Measurements from ENCODE around the gene NSUN5. TPM values are rescaled to one million over a fixed set of nuclear protein-coding genes. Genes with fewer than 3 reads are reported as not detected.

The NSUN5 gene
- total RNA-seq = 31.1 and 38.2 TPM in 2 replicates

GRCh38 chr7:73308665-73309214 is at the start of gene NSUN5:
Gene NSUN5, minus strand, starts transcription at chr7:73308826. Its CDS starts 36 bp downstream, at chr7:73308790.

DNA sequence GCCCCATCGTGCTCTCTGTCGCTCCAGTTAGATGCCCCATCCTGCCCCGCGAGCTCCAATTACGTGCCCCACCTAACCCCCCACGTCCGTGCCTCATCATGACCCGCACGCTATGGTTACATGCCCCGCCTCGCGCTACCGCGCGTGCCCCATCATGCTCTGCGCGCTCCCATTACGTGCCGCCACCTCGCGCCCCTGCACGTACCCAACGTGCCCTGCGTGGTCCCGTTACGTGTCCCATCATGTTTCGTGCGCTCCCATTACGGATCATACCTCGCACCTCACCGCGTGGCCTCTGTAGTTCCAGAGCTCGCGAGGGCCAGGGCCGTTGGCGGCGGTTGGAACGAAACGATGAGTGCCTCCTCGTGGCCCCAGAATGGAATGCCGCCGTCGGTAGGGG is 19.3 kb upstream of the NSUN5 start, which contains the start of the genes FKBP6 and TRIM50:
Gene FKBP6 (plus strand): TSS at position 240 of the 400 bp plus-strand sequence. CDS start 268 bp downstream, outside the sequence.
Gene TRIM50 (minus strand): TSS at position 161 of the 400 bp plus-strand sequence. CDS start 3,295 bp downstream, outside the sequence.

Other genes starting within 250 kb of the NSUN5 start
- gene SPDYE9, start 222.8 kb downstream of the NSUN5 start, total RNA-seq = not detected in 2 replicates
- not detected in 2 replicates for gene TRIM50, start 19.3 kb upstream of the NSUN5 start, total RNA-seq
- not detected in 2 replicates for gene FKBP6, start 19.3 kb upstream of the NSUN5 start, total RNA-seq
- 0.84 and 0.99 TPM in 2 replicates for gene FZD9, start 125.0 kb upstream of the NSUN5 start, total RNA-seq
- gene BAZ1B, start 213.5 kb upstream of the NSUN5 start, total RNA-seq = 32.7 and 34.7 TPM in 2 replicates
- 38.9 and 43.7 TPM in 2 replicates for gene BCL7B, start 248.9 kb upstream of the NSUN5 start, total RNA-seq

Data from airway epithelial cell (primary cell).